ENCODE data around the gene RALGPS1.

The RALGPS1 gene

GRCh38 chr9:127059030-127059429 is 144.4 kb downstream of the RALGPS1 start:
- TF ChIP-seq, protein P1, sequence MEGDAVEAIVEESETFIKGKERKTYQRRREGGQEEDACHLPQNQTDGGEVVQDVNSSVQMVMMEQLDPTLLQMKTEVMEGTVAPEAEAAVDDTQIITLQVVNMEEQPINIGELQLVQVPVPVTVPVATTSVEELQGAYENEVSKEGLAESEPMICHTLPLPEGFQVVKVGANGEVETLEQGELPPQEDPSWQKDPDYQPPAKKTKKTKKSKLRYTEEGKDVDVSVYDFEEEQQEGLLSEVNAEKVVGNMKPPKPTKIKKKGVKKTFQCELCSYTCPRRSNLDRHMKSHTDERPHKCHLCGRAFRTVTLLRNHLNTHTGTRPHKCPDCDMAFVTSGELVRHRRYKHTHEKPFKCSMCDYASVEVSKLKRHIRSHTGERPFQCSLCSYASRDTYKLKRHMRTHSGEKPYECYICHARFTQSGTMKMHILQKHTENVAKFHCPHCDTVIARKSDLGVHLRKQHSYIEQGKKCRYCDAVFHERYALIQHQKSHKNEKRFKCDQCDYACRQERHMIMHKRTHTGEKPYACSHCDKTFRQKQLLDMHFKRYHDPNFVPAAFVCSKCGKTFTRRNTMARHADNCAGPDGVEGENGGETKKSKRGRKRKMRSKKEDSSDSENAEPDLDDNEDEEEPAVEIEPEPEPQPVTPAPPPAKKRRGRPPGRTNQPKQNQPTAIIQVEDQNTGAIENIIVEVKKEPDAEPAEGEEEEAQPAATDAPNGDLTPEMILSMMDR (IDR thresholded peaks at IDR 0.05; ENCODE audit: low read depth, low read length, missing control alignments): no peak
- DNase-seq (ENCODE audit: extremely low read depth, low read depth): no peak
- H3K4me3 ChIP-seq (replicated peaks; ENCODE audit: low read depth, low read length): no peak overlapping the region

- no peak overlapping the region for H3K4me3 ChIP-seq (replicated peaks; ENCODE audit: low read depth, low read length)
- TF ChIP-seq, protein P1 (IDR thresholded peaks at IDR 0.05; ENCODE audit: low read depth, low read length, missing control alignments): no peak
- no peak for DNase-seq (ENCODE audit: extremely low read depth, low read depth)
These were observed 145.3 kb downstream of the RALGPS1 start for GRCh38 chr9:127059765-127060361.

GRCh38 chr9:127061411-127061810 is 146.8 kb downstream of the RALGPS1 start:
- no peak for DNase-seq (ENCODE audit: extremely low read depth, low read depth)
- TF ChIP-seq, protein P1 (IDR thresholded peaks at IDR 0.05; ENCODE audit: low read depth, low read length, missing control alignments): no peak

GRCh38 chr9:127064335-127064734 is 149.8 kb downstream of the RALGPS1 start:
- TF ChIP-seq, protein P1 (IDR thresholded peaks at IDR 0.05; ENCODE audit: low read depth, low read length, missing control alignments): no peak
- DNase-seq (ENCODE audit: extremely low read depth, low read depth): no peak

More at GRCh38 chr9:127061411-127061810, 146.8 kb downstream of the RALGPS1 start:
- no peak overlapping the region for H3K4me3 ChIP-seq (replicated peaks; ENCODE audit: low read depth, low read length)

GRCh38 chr9:127065592-127065991 is 151.0 kb downstream of the RALGPS1 start:
- H3K4me3 ChIP-seq (replicated peaks; ENCODE audit: low read depth, low read length): no peak overlapping the region
- DNase-seq (ENCODE audit: extremely low read depth, low read depth): no peak
- TF ChIP-seq, protein P1 (IDR thresholded peaks at IDR 0.05; ENCODE audit: low read depth, low read length, missing control alignments): no peak

More at GRCh38 chr9:127064335-127064734, 149.8 kb downstream of the RALGPS1 start:
- no peak overlapping the region for H3K4me3 ChIP-seq (replicated peaks; ENCODE audit: low read depth, low read length)

DNA sequence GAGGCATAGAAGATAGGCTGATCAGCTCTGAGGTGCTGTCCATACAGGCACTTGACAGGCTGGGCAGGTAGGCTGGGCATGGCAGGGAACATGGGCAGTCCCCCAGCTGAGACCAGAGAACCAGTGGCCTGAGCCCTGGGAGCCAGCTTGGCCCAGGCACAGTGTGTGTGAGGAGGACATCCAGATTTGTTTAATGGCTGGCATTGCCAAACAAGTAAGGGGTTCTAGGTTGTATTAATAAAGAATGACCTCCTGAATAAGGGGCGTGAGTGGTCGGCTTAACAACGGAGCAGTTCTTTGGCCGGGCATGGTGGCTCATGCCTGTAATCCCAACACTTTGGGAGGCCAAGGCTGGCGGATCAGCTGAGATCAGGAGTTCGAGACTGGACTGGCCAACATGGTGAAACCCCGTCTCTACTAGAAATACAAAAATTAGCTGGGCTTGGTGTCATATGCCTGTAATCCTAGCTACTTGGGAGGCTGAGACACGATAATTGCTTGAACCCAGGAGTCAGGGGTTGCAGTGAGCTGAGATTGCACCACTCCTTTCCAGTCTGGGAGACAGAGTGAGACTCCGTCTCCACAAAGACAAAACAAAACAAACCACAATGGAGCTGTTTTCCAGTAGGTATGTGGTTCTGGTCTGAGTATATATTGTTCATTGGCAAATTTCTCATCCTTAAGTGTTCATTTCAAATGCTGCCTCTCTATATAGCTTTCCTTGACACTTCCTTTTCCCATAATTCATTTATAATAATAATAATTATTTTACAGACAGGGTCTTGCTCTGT is 151.7 kb downstream of the RALGPS1 start:
- TF ChIP-seq, protein P1 (IDR thresholded peaks at IDR 0.05; ENCODE audit: low read depth, low read length, missing control alignments): no peak
- H3K4me3 ChIP-seq (replicated peaks; ENCODE audit: low read depth, low read length): no peak overlapping the region
- DNase-seq (ENCODE audit: extremely low read depth, low read depth): no peak
